Endothelial cell of umbilical vein (primary cell): ENCODE data around the gene ADGRE1. TPM values are rescaled to one million over a fixed set of nuclear protein-coding genes. Genes with fewer than 3 reads are reported as not detected.

ENCODE experiments used
- Bru-seq: library from RNA; stranded (reverse); fragments of 400-500 nt; gene quantifications from one replicate; lab custom pipeline; 2021; lab: Mats Ljungman, UMichigan
- BruChase-seq, 2 experiments: library from RNA; stranded (reverse); fragments of 400-500 nt; gene quantifications; one replicate each; lab custom pipeline; 2021; lab: Mats Ljungman, UMichigan
- BruUV-seq: library from RNA; stranded (reverse); fragments of 400-500 nt; replicated peaks from 2 replicates; lab custom pipeline; 2021; lab: Mats Ljungman, UMichigan
- CTCF ChIA-PET: fragments of 300-600, 350-600 bp; sonication (Branson Sonifier 250); formaldehyde crosslinking; loops from one replicate; lab custom pipeline; 2021; ENCODE audit warnings: antibody characterized with exemption, inconsistent platforms; lab: Charles Lee
- POLR2A ChIA-PET: fragments of 300-600, 350-600 bp; sonication (Branson Sonifier 250); formaldehyde crosslinking; loops from one replicate; lab custom pipeline; 2021; ENCODE audit warnings: antibody characterized with exemption, inconsistent platforms; lab: Charles Lee
- DNase-seq: peaks from one replicate; pipeline ENCODE4 v3.0.0-alpha.2; 2011; ENCODE audit warnings: low read depth, low spot score
- FAIRE-seq: peaks from 2 replicates; lab custom pipeline; 2011; peaks lifted over from hg19 to GRCh38; lab: Jason Lieb, UNC
- H2AFZ ChIP-seq: 2 replicates; pipeline ENCODE4 v1.6.0; 2012; ENCODE audit warnings: low read depth, low read length, control low read depth, inconsistent platforms
- H3K27ac ChIP-seq: 2 replicates; pipeline ENCODE4 v1.5.1; 2011; ENCODE audit warnings: low read depth, mild to moderate bottlenecking, control low read depth, low read length, moderate library complexity; ENCODE audit not compliant: insufficient read depth
- H3K27me3 ChIP-seq, 2 experiments: 2 replicates each; pipeline versions ENCODE4 v1.6.0 to v1.6.1; 2011; ENCODE audit warnings: low read length in 2 of 2, mixed read lengths in 1 of 2; ENCODE audit not compliant: control insufficient read depth in 2 of 2, insufficient read depth in 2 of 2
- H3K36me3 ChIP-seq, 2 experiments: 2 replicates in 1 of 2; 3 replicates in 1 of 2; pipeline ENCODE4 v1.5.1; 2011; ENCODE audit warnings: low read length in 2 of 2, mild to moderate bottlenecking in 1 of 2, moderate library complexity in 1 of 2; ENCODE audit not compliant: control insufficient read depth in 2 of 2, insufficient read depth in 2 of 2; ENCODE audit errors: extremely low read depth in 1 of 2
- H3K4me1 ChIP-seq: 3 replicates; pipeline ENCODE4 v1.5.1; 2011; ENCODE audit warnings: mild to moderate bottlenecking, low read length; ENCODE audit not compliant: control insufficient read depth, insufficient read depth; ENCODE audit errors: extremely low read depth
- H3K4me2 ChIP-seq: 2 replicates; pipeline ENCODE4 v1.6.1; 2011; ENCODE audit warnings: low read length, control low read depth, mixed read lengths; ENCODE audit not compliant: insufficient read depth
- H3K4me3 ChIP-seq, 3 experiments: fragments of 200-600 bp in 1 of 3; sonication (generic), shearing (Covaris generic) in 1 of 3; replicated peaks in 1 of 3; 2 replicates each; pipeline ENCODE4 v1.5.1; 2011 to 2016; ENCODE audit warnings: control low read depth in 3 of 3, low read length in 3 of 3, mild to moderate bottlenecking in 2 of 3, inconsistent platforms in 1 of 3, low read depth in 1 of 3, moderate library complexity in 1 of 3; ENCODE audit not compliant: insufficient read depth in 1 of 3
- H3K79me2 ChIP-seq: 2 replicates; pipeline ENCODE4 v1.6.0; 2012; ENCODE audit warnings: low read length, inconsistent platforms; ENCODE audit not compliant: control insufficient read depth, insufficient read depth
- H3K9ac ChIP-seq: replicated peaks from 2 replicates; pipeline ENCODE3; 2011; ENCODE audit warnings: low read length, control low read depth; ENCODE audit not compliant: insufficient read depth; ENCODE audit errors: extremely low read depth
- H3K9me1 ChIP-seq: replicated peaks from 3 replicates; pipeline ENCODE4 v1.6.0; 2011; ENCODE audit warnings: mild to moderate bottlenecking, low read length; ENCODE audit not compliant: control insufficient read depth, insufficient read depth; ENCODE audit errors: extremely low read depth
- H3K9me3 ChIP-seq: replicated peaks from 2 replicates; pipeline ENCODE4 v1.5.1; 2012; ENCODE audit warnings: low read length, inconsistent platforms; ENCODE audit not compliant: control insufficient read depth, insufficient read depth
- H4K20me1 ChIP-seq: replicated peaks from 2 replicates; pipeline ENCODE3; 2011; ENCODE audit warnings: mild to moderate bottlenecking, low read length; ENCODE audit not compliant: control insufficient read depth, insufficient read depth; ENCODE audit errors: extremely low read depth
- EZH2 ChIP-seq: IDR thresholded peaks from 2 replicates; pipeline ENCODE4 v1.6.1; 2012; ENCODE audit warnings: borderline replicate concordance, low read depth, mild to moderate bottlenecking, moderate library complexity, low read length, inconsistent platforms; ENCODE audit not compliant: severe bottlenecking
- GATA2 ChIP-seq: IDR thresholded peaks from 2 replicates; pipeline ENCODE4 v1.7.0; 2011; ENCODE audit warnings: low read depth, mild to moderate bottlenecking, moderate library complexity, mixed read lengths, low read length; ENCODE audit not compliant: insufficient read length, insufficient read depth
- JUN ChIP-seq: IDR thresholded peaks from 2 replicates; pipeline ENCODE4 v1.6.1; 2011; ENCODE audit warnings: borderline replicate concordance, low read depth; ENCODE audit not compliant: insufficient read length, insufficient read depth
- MYC ChIP-seq: IDR thresholded peaks from one replicate; pipeline ENCODE4 v1.6.1; 2011; ENCODE audit warnings: mild to moderate bottlenecking, low read depth, low read length
- dilution Hi-C: fragments of 300-500 bp; cut with MboI; formaldehyde crosslinking; loops from one replicate; pipeline ENCODE4 v1.15.0; 2019; ENCODE audit warnings: low sequenced_read_pairs; ENCODE audit not compliant: extremely low pct_ligation_motif_present
- intact Hi-C: fragments of 100-400 bp; cut with micrococcal nuclease; formaldehyde crosslinking; loops from one replicate; pipeline ENCODE4 v1.10.0; 2022
- long read RNA-seq: library from polyadenylated mRNA; stranded (forward); transcript quantifications from one replicate; pipeline ENCODE4 v2.0.0, GENCODE V29; 2021
- polyA minus RNA-seq, 3 experiments: library from RNA; depleted of rRNA, polyadenylated mRNA; stranded (reverse); fragments of >200 nt; gene quantifications; 1 replicate in 1 of 3; 2 replicates in 2 of 3; pipeline ENCODE4 v1.2.3, GENCODE V29; 2011
- polyA plus RNA-seq, 4 experiments: library from polyadenylated mRNA; depleted of rRNA in 3 of 4; stranded (reverse) in 3 of 4; unstranded in 1 of 4; fragments of >200 nt; gene quantifications; 2 replicates each; pipeline versions ENCODE4 v1.2.1 to v1.2.3, GENCODE V29; 2011 to 2012; ENCODE audit warnings: missing spikeins in 1 of 4
- total RNA-seq: library from RNA; stranded (reverse); gene quantifications from 2 replicates; pipeline ENCODE4 v1.2.3, GENCODE V29; 2021
- TF ChIP-seq, protein P1 (sequence below): IDR thresholded peaks from 2 replicates; pipeline ENCODE4 v1.6.1; 2011; ENCODE audit not compliant: insufficient read depth, insufficient read length

Gene ADGRE1, protein sequence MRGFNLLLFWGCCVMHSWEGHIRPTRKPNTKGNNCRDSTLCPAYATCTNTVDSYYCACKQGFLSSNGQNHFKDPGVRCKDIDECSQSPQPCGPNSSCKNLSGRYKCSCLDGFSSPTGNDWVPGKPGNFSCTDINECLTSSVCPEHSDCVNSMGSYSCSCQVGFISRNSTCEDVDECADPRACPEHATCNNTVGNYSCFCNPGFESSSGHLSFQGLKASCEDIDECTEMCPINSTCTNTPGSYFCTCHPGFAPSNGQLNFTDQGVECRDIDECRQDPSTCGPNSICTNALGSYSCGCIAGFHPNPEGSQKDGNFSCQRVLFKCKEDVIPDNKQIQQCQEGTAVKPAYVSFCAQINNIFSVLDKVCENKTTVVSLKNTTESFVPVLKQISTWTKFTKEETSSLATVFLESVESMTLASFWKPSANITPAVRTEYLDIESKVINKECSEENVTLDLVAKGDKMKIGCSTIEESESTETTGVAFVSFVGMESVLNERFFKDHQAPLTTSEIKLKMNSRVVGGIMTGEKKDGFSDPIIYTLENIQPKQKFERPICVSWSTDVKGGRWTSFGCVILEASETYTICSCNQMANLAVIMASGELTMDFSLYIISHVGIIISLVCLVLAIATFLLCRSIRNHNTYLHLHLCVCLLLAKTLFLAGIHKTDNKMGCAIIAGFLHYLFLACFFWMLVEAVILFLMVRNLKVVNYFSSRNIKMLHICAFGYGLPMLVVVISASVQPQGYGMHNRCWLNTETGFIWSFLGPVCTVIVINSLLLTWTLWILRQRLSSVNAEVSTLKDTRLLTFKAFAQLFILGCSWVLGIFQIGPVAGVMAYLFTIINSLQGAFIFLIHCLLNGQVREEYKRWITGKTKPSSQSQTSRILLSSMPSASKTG
- total RNA-seq (not detected in 2 replicates), polyA plus RNA-seq (not detected in 2 replicates), polyA minus RNA-seq (not detected in 2 replicates), Bru-seq, nascent RNA (not detected), BruChase-seq, experiment 1, labeled RNA remaining after a 6-hour chase (not detected), BruChase-seq, experiment 2, labeled RNA remaining after a 2-hour chase (not detected)
- not detected in 2 replicates for polyA plus RNA-seq (2011; cell fraction: cytosol; rRNA removed)
- not detected in 2 replicates for polyA plus RNA-seq (2011; cell fraction: nucleus; rRNA removed)
- not detected in 2 replicates for polyA plus RNA-seq (2012)
- polyA minus RNA-seq (2011; cell fraction: cytosol; rRNA and poly(A)+ RNA removed): not detected
- not detected in 2 replicates for polyA minus RNA-seq (2011; cell fraction: nucleus; rRNA and poly(A)+ RNA removed)
- long read RNA-seq: 0 reads

DNA sequence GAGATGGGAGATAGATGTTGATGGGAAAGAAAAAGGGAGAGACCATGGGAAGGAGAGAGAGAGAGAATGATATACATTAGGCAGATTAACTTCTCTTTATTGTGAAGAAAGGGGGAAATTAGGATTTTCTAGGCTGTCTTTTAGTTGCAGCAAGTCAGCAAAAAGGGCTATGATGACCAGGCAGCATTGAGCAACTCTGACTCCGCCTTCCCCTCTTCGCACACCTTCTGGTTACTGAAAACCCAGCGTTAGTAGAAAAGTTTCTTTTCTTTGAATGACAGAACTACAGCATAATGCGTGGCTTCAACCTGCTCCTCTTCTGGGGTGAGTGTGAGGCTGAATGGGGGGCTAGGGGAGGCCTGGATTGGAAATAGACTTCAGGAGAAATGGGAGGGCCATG is at the start of gene ADGRE1:
Gene ADGRE1 (plus strand): TSS at position 264 of the 400 bp plus-strand sequence. CDS start 30 bp downstream, at position 294.
- no peaks in the 10 kb centered on the region for H3K9me1 ChIP-seq
- CTCF ChIA-PET: interaction anchor here (1.3 kb wide), 1 partner anchor 24 kb away, joined by 3 read pairs; no protein-coding TSS in a partner anchor
- POLR2A ChIA-PET: no interaction called here
- no peak within 1 kb of the TSS for H3K4me2 ChIP-seq
- no peaks in the 10 kb centered on the region for H3K4me1 ChIP-seq
- no peak within 1 kb of the TSS for H3K4me3 ChIP-seq
- no peak within 1 kb of the TSS for H2AFZ ChIP-seq
- H3K9ac ChIP-seq: no peak within 1 kb of the TSS
- FAIRE-seq: no peak
- no peaks in the 10 kb centered on the region for H3K79me2 ChIP-seq
- no peaks in the 10 kb centered on the region for H4K20me1 ChIP-seq
- H3K36me3 ChIP-seq: no peaks in the 10 kb centered on the region
- H3K27me3 ChIP-seq: no peaks in the 10 kb centered on the region
- TF ChIP-seq EZH2: no peak
- TF ChIP-seq, protein P1, sequence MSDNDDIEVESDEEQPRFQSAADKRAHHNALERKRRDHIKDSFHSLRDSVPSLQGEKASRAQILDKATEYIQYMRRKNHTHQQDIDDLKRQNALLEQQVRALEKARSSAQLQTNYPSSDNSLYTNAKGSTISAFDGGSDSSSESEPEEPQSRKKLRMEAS: no peak
- no peak for TF ChIP-seq MYC
- no peak for TF ChIP-seq JUN
- TF ChIP-seq GATA2: no peak
- H3K27ac ChIP-seq: no peak within 1 kb of the TSS
- dilution Hi-C loops (no loop called here), intact Hi-C loops (no loop called here)
- H3K9me3 ChIP-seq: no peaks in the 10 kb centered on the region
- BruUV-seq: no TSS peak
- DNase-seq: no peak
